PFSK-1 (cell line): Measurements from ENCODE around the gene LRCH1.

ENCODE experiments used
- POLR2AphosphoS5 ChIP-seq: IDR thresholded peaks from 2 replicates; pipeline ENCODE4 v1.6.1; 2012; ENCODE audit warnings: low read depth, mild to moderate bottlenecking, control low read depth, low read length, moderate library complexity
- REST ChIP-seq, 2 experiments: IDR thresholded peaks; 2 replicates each; pipeline versions ENCODE4 v1.6.1 to v1.8.0; 2011 to 2012; ENCODE audit warnings: low read depth in 2 of 2, low read length in 2 of 2, control low read depth in 1 of 2, inconsistent platforms in 1 of 2, mild to moderate bottlenecking in 1 of 2, moderate library complexity in 1 of 2; ENCODE audit not compliant: insufficient read depth in 1 of 2
- TAF1 ChIP-seq: IDR thresholded peaks from 2 replicates; pipeline ENCODE4 v1.6.1; 2012; ENCODE audit warnings: low read length, control low read depth, borderline replicate concordance; ENCODE audit not compliant: insufficient read depth

GRCh38 chr13:46526100-46526735 is 26.8 kb upstream of the LRCH1 start:
- TF ChIP-seq REST (IDR thresholded peaks at IDR 0.05; ENCODE audit: insufficient read depth in 1 of 2, low read depth in 2 of 2, low read length in 2 of 2) = no peak
- no peak for TF ChIP-seq POLR2AphosphoS5
- TF ChIP-seq TAF1 = no peak
